HepG2 (cell line): ENCODE results near the gene CKMT2. TPM values are rescaled to one million over a fixed set of nuclear protein-coding genes. Genes with fewer than 3 reads are reported as not detected.

Source experiments
- ATAC-seq: fragments of 200-7000 bp; cut with Tn5 transposase; 3 replicates; pipeline ENCODE4 v1.9.1; 2020; ENCODE audit warnings: mild to moderate bottlenecking, moderate library complexity
- BruUV-seq: library from RNA; stranded (reverse); fragments of 400-500 nt; replicated peaks from 2 replicates; lab custom pipeline; 2021; lab: Mats Ljungman, UMichigan
- CTCF ChIA-PET: fragments of 300-600 bp; formaldehyde crosslinking; extraction: SDS; loops from one replicate; lab custom pipeline; 2021; ENCODE audit warnings: low total read pairs, inconsistent platforms, low intra/inter-chr PET ratio; lab: Yijun Ruan, JAX
- POLR2A ChIA-PET: fragments of 350-600 bp; sonication (Branson Sonifier 250); formaldehyde crosslinking; loops from one replicate; lab custom pipeline; 2020; ENCODE audit warnings: antibody characterized with exemption, inconsistent platforms; lab: Yijun Ruan, JAX
- DNase-seq: peaks from one replicate; pipeline ENCODE4 v3.0.0-alpha.2; 2015; ENCODE audit warnings: low spot score
- FAIRE-seq: peaks from 3 replicates; lab custom pipeline; 2011; peaks lifted over from hg19 to GRCh38; lab: Jason Lieb, UNC
- H2AFZ ChIP-seq: one replicate; pipeline ENCODE4 v1.6.1; 2011; ENCODE audit warnings: low read length, inconsistent platforms
- H3K27ac ChIP-seq: fragments of 300-600 bp; 3 replicates; pipeline ENCODE4 v1.8.0; 2011; ENCODE audit warnings: mixed run types, mild to moderate bottlenecking, mixed read lengths, low read length, inconsistent platforms; ENCODE audit not compliant: insufficient read depth; ENCODE audit errors: extremely low read length
- H3K27me3 ChIP-seq, 2 experiments: fragments of 200-600 bp in 1 of 2; 2 replicates in 1 of 2; 3 replicates in 1 of 2; pipeline versions ENCODE4 v1.6.0 to v1.8.0; 2011; ENCODE audit warnings: low read length in 2 of 2, mild to moderate bottlenecking in 2 of 2, moderate library complexity in 2 of 2, inconsistent platforms in 1 of 2; ENCODE audit not compliant: insufficient read depth in 2 of 2, control insufficient read depth in 1 of 2
- H3K36me3 ChIP-seq, 2 experiments: fragments of 200-600 bp in 1 of 2; replicated peaks in 1 of 2; 2 replicates in 1 of 2; 3 replicates in 1 of 2; pipeline versions ENCODE4 v1.5.1 to v1.8.0; 2011; ENCODE audit warnings: low read length in 2 of 2, inconsistent platforms in 1 of 2; ENCODE audit not compliant: insufficient read depth in 2 of 2, control insufficient read depth in 1 of 2
- H3K4me1 ChIP-seq: 2 replicates; pipeline ENCODE4 v1.5.1; 2012; ENCODE audit warnings: low read length, inconsistent platforms; ENCODE audit not compliant: insufficient read depth
- H3K4me2 ChIP-seq: 2 replicates; pipeline ENCODE4 v1.6.0; 2011; ENCODE audit warnings: low read depth, low read length, inconsistent platforms
- H3K4me3 ChIP-seq, 3 experiments: fragments of 200-600 bp in 1 of 3; sonication (generic), shearing (Covaris generic) in 1 of 3; replicated peaks in 1 of 3; 2 replicates each; pipeline ENCODE4 v1.5.1; 2011 to 2016; ENCODE audit warnings: low read length in 3 of 3, inconsistent platforms in 2 of 3, low read depth in 2 of 3, mild to moderate bottlenecking in 2 of 3, control low read depth in 1 of 3, mixed read lengths in 1 of 3; ENCODE audit not compliant: insufficient read depth in 1 of 3
- H3K79me2 ChIP-seq: one replicate; pipeline ENCODE4 v1.6.1; 2011; ENCODE audit warnings: low read length, inconsistent platforms; ENCODE audit not compliant: insufficient read depth
- H3K9ac ChIP-seq: 2 replicates; pipeline ENCODE4 v1.6.0; 2011; ENCODE audit warnings: mild to moderate bottlenecking, low read depth, low read length, inconsistent platforms; ENCODE audit not compliant: insufficient read depth
- H3K9me3 ChIP-seq: 2 replicates; pipeline ENCODE4 v1.5.1; 2012; ENCODE audit warnings: mild to moderate bottlenecking, low read length
- H4K20me1 ChIP-seq: 2 replicates; pipeline ENCODE4 v1.6.0; 2011; ENCODE audit warnings: inconsistent platforms, mild to moderate bottlenecking, low read length, moderate library complexity; ENCODE audit not compliant: insufficient read depth
- ARNT ChIP-seq: fragments of 450-650 bp; IDR thresholded peaks from 2 replicates; pipeline ENCODE4 v1.6.1; 2017
- ETV6 ChIP-seq: sonication (generic); formaldehyde crosslinking; conservative IDR thresholded peaks from 2 replicates; pipeline ENCODE4 v1.4.0; 2020; ENCODE audit warnings: missing genetic modification reagents
- FOXK2 ChIP-seq: fragments of 450-650 bp; IDR thresholded peaks from 2 replicates; pipeline ENCODE4 v1.6.1; 2016
- HDAC2 ChIP-seq: sonication (generic); formaldehyde crosslinking; IDR thresholded peaks from 2 replicates; pipeline ENCODE4 v1.4.0; 2020; ENCODE audit warnings: missing genetic modification reagents
- KLF12 ChIP-seq: sonication (generic); formaldehyde crosslinking; IDR thresholded peaks from 2 replicates; pipeline ENCODE4 v1.4.0; 2020; ENCODE audit warnings: missing genetic modification reagents, borderline replicate concordance
- NFYC ChIP-seq: IDR thresholded peaks from 2 replicates; pipeline ENCODE4 v1.6.1; 2016; ENCODE audit warnings: missing genetic modification reagents, missing compliant biosample characterization
- NR2F2 ChIP-seq: IDR thresholded peaks from 2 replicates; pipeline ENCODE4 v1.6.1; 2012; ENCODE audit warnings: low read depth, inconsistent platforms, borderline replicate concordance
- RFXAP ChIP-seq: sonication (generic); formaldehyde crosslinking; IDR thresholded peaks from 2 replicates; pipeline ENCODE4 v1.4.0; 2020; ENCODE audit warnings: missing genetic modification reagents, borderline replicate concordance
- SSRP1 ChIP-seq: IDR thresholded peaks from 2 replicates; pipeline ENCODE4 v1.6.1; 2016; ENCODE audit warnings: control low read depth
- TAF1 ChIP-seq: sonication (generic); formaldehyde crosslinking; IDR thresholded peaks from 2 replicates; pipeline ENCODE4 v1.4.0; 2020; ENCODE audit warnings: missing genetic modification reagents
- TBL1XR1 ChIP-seq: fragments of 150-350 bp; IDR thresholded peaks from 2 replicates; pipeline ENCODE4 v1.6.1; 2014; ENCODE audit warnings: borderline replicate concordance, low read length; ENCODE audit not compliant: partially characterized antibody
- THYN1 ChIP-seq: sonication (generic); formaldehyde crosslinking; IDR thresholded peaks from 2 replicates; pipeline ENCODE4 v1.8.1; 2023; ENCODE audit warnings: low read depth, mild to moderate bottlenecking, moderate library complexity, missing genetic modification reagents, borderline replicate concordance
- ZNF350 ChIP-seq: sonication (generic); formaldehyde crosslinking; IDR thresholded peaks from 2 replicates; pipeline ENCODE4 v1.4.0; 2020; ENCODE audit warnings: mild to moderate bottlenecking, low read depth, missing genetic modification reagents, borderline replicate concordance
- ZNF747 ChIP-seq: sonication (generic); formaldehyde crosslinking; IDR thresholded peaks from 2 replicates; pipeline ENCODE4 v1.8.1; 2023; ENCODE audit warnings: missing genetic modification reagents, mild to moderate bottlenecking, borderline replicate concordance
- WGBS: methylation state at CpG from one replicate; pipeline ENCODE4 v1.1.6; 2017; ENCODE audit warnings: low lambda C conversion rate; 5-methylcytosine and 5-hydroxymethylcytosine counted together
- in situ Hi-C: cut with HindIII; loops from 2 replicates; pipeline ENCODE4 v1.10.0; 2017; ENCODE audit warnings: low pct_unique_long_range_greater_than_20kb; ENCODE audit not compliant: extremely low pct_ligation_motif_present
- intact Hi-C: fragments of 100-400 bp; cut with micrococcal nuclease; formaldehyde crosslinking; loops from one replicate; pipeline ENCODE4 v1.10.0; 2022; ENCODE audit not compliant: unreplicated experiment
- polyA plus RNA-seq, 8 experiments: library from polyadenylated mRNA; depleted of rRNA in 3 of 8; stranded (reverse) in 7 of 8; unstranded in 1 of 8; fragments of >200 nt; fragmentation: Illumina TruSeq in 4 of 8; extraction: Trizol in 4 of 8; gene quantifications; 2 replicates each; pipeline versions ENCODE4 v1.2.1 to v1.2.3, GENCODE V29; 2011 to 2016; ENCODE audit warnings: low read depth in 4 of 8, missing spikeins in 1 of 8, mixed read lengths in 1 of 8; ENCODE audit not compliant: insufficient read depth in 1 of 8
- total RNA-seq, 5 experiments: library from RNA; depleted of rRNA; stranded (reverse); fragments of >200 nt; fragmentation: Illumina TruSeq; extraction: Trizol; gene quantifications; 2 replicates each; pipeline ENCODE4 v1.2.3, GENCODE V29; 2016; ENCODE audit warnings: low read depth in 1 of 5
- TF ChIP-seq, protein P1 (sequence below): sonication (generic); formaldehyde crosslinking; IDR thresholded peaks from 2 replicates; pipeline ENCODE4 v1.5.0; 2020; ENCODE audit warnings: missing genetic modification reagents, mild to moderate bottlenecking, borderline replicate concordance
- TF ChIP-seq, protein P2 (sequence below): IDR thresholded peaks from 2 replicates; pipeline ENCODE4 v1.6.1; 2018; ENCODE audit warnings: missing genetic modification reagents, mild to moderate bottlenecking, missing compliant biosample characterization
- TF ChIP-seq, protein P3 (sequence below): sonication (generic); formaldehyde crosslinking; IDR thresholded peaks from 2 replicates; pipeline ENCODE4 v1.4.0; 2020; ENCODE audit warnings: missing genetic modification reagents
- TF ChIP-seq, protein P4 (sequence below): sonication (generic); formaldehyde crosslinking; IDR thresholded peaks from 2 replicates; pipeline ENCODE4 v1.5.0; 2020; ENCODE audit warnings: missing genetic modification reagents
- TF ChIP-seq, protein P5 (sequence below): sonication (generic); formaldehyde crosslinking; IDR thresholded peaks from 2 replicates; pipeline ENCODE4 v1.5.1; 2020; ENCODE audit warnings: mild to moderate bottlenecking, missing genetic modification reagents, borderline replicate concordance

The CKMT2 gene
- total and polyA plus RNA-seq, 2 of the 13 experiments (the other 11 are each of a cell fraction or from before 2014, with no cell fraction given) = 1.2 to 8.8 TPM

DNA sequence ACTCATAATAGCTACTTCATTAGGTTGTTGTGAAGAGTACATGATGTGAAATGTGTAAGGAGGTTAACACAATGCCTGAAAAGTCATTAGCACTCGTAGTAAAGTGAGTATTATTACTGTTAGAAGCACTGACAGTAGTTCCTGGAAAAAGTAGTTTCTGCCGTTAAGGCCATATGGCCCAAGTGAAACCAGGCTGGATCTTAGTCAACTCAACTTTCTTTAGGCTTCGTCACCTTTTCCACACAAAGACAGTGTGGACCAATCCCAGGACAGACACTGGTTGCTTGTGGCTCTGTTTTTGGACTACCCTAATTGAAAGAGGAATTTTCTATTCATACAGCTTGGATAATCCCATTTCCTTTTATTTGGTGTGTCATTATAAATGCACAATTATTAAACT lies 29.4 kb upstream of the CKMT2 start:
- WGBS = 100% methylated on average over 3 of the region's 3 CpGs
- POLR2A ChIA-PET = no interaction called here
- Histone ChIP-seq H3K4me2 (no peak overlapping the region), H3K9ac (no peak overlapping the region), H2AFZ (no peak overlapping the region), H3K79me2 (no peaks in the 10 kb centered on the region), H3K9me3 (no peaks in the 10 kb centered on the region), H3K4me1 (no peaks in the 10 kb centered on the region), H3K27ac (no peak overlapping the region), H3K27me3 (no peaks in the 10 kb centered on the region), H3K4me3 (no peak overlapping the region), H4K20me1 (no peaks in the 10 kb centered on the region), H3K36me3 (peaks cover 20 to 59% of the 10 kb centered on the region in 2 experiments)
- intact Hi-C loops = no loop called here
- in situ Hi-C loops = no loop called here
- CTCF ChIA-PET = no interaction called here
- BruUV-seq = no TSS peak
- ATAC-seq = no peak
- DNase-seq = no peak
- no peak for TF ChIP-seq ARNT
- no peak for TF ChIP-seq RFXAP
- no peak for TF ChIP-seq TAF1 (CRISPR knock-in tag)
- TF ChIP-seq NR2F2 = no peak
- no peak for TF ChIP-seq SSRP1
- TF ChIP-seq KLF12 (CRISPR knock-in tag) = no peak
- no peak for TF ChIP-seq NFYC (CRISPR knock-in tag)
- no peak for TF ChIP-seq ETV6
- TF ChIP-seq TBL1XR1 = no peak
- TF ChIP-seq, protein P1, sequence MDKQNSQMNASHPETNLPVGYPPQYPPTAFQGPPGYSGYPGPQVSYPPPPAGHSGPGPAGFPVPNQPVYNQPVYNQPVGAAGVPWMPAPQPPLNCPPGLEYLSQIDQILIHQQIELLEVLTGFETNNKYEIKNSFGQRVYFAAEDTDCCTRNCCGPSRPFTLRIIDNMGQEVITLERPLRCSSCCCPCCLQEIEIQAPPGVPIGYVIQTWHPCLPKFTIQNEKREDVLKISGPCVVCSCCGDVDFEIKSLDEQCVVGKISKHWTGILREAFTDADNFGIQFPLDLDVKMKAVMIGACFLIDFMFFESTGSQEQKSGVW (CRISPR knock-in tag) = no peak
- TF ChIP-seq ZNF747 (CRISPR knock-in tag) = no peak
- no peak for TF ChIP-seq HDAC2 (CRISPR knock-in tag)
- TF ChIP-seq, protein P2, sequence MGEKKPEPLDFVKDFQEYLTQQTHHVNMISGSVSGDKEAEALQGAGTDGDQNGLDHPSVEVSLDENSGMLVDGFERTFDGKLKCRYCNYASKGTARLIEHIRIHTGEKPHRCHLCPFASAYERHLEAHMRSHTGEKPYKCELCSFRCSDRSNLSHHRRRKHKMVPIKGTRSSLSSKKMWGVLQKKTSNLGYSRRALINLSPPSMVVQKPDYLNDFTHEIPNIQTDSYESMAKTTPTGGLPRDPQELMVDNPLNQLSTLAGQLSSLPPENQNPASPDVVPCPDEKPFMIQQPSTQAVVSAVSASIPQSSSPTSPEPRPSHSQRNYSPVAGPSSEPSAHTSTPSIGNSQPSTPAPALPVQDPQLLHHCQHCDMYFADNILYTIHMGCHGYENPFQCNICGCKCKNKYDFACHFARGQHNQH (CRISPR knock-in tag) = no peak
- TF ChIP-seq, protein P3, sequence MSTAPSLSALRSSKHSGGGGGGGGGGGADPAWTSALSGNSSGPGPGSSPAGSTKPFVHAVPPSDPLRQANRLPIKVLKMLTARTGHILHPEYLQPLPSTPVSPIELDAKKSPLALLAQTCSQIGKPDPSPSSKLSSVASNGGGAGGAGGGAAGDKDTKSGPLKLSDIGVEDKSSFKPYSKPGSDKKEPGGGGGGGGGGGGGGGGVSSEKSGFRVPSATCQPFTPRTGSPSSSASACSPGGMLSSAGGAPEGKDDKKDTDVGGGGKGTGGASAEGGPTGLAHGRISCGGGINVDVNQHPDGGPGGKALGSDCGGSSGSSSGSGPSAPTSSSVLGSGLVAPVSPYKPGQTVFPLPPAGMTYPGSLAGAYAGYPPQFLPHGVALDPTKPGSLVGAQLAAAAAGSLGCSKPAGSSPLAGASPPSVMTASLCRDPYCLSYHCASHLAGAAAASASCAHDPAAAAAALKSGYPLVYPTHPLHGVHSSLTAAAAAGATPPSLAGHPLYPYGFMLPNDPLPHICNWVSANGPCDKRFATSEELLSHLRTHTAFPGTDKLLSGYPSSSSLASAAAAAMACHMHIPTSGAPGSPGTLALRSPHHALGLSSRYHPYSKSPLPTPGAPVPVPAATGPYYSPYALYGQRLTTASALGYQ (CRISPR knock-in tag) = no peak
- TF ChIP-seq FOXK2 = no peak
- no peak for TF ChIP-seq THYN1 (CRISPR knock-in tag)
- no peak for TF ChIP-seq ZNF350 (CRISPR knock-in tag)
- TF ChIP-seq, protein P4, sequence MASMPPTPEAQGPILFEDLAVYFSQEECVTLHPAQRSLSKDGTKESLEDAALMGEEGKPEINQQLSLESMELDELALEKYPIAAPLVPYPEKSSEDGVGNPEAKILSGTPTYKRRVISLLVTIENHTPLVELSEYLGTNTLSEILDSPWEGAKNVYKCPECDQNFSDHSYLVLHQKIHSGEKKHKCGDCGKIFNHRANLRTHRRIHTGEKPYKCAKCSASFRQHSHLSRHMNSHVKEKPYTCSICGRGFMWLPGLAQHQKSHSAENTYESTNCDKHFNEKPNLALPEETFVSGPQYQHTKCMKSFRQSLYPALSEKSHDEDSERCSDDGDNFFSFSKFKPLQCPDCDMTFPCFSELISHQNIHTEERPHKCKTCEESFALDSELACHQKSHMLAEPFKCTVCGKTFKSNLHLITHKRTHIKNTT (CRISPR knock-in tag) = no peak
- TF ChIP-seq, protein P5, sequence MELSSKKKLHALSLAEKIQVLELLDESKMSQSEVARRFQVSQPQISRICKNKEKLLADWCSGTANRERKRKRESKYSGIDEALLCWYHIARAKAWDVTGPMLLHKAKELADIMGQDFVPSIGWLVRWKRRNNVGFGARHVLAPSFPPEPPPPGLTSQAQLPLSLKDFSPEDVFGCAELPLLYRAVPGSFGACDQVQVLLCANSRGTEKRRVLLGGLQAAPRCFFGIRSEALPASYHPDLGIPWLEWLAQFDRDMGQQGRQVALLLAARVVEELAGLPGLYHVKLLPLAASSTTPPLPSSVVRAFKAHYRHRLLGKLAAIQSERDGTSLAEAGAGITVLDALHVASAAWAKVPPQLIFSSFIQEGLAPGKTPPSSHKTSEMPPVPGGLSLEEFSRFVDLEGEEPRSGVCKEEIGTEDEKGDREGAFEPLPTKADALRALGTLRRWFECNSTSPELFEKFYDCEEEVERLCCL = no peak
- no peak for FAIRE-seq
